Neural progenitor cell (in vitro differentiated cells): Measurements from ENCODE around the gene RFX8.

Source experiments
- EZH2 ChIP-seq: fragments of 200-600 bp; sonication (generic); IDR thresholded peaks from 2 replicates; pipeline ENCODE4 v1.6.1; 2017; ENCODE audit warnings: antibody characterized with exemption, mild to moderate bottlenecking, moderate library complexity
- TF ChIP-seq, protein P1 (sequence below): fragments of 200-600 bp; sonication (generic); IDR thresholded peaks from 2 replicates; pipeline ENCODE4 v1.5.1; 2017; ENCODE audit warnings: antibody characterized with exemption, mild to moderate bottlenecking

DNA sequence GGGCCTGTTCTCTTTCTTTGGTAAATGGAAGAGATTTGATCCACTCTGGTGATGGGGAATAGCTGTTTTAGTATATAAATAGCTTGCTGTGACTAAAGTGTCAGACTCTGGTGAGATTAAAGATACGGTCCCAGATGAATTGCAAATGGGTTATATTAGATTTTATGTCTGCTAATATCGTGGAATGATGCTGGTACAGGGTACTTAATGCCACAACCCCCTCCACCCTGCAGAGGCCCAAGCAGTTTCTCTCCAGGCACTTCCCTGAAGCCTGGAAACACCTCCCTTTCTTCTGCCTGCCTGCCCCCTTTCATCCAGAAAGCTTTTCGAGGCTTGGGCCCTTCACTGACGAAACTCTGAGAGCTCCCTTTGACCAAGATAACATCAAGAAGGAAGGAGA, 21.4 kb upstream of the RFX8 start:
- TF ChIP-seq, protein P1, sequence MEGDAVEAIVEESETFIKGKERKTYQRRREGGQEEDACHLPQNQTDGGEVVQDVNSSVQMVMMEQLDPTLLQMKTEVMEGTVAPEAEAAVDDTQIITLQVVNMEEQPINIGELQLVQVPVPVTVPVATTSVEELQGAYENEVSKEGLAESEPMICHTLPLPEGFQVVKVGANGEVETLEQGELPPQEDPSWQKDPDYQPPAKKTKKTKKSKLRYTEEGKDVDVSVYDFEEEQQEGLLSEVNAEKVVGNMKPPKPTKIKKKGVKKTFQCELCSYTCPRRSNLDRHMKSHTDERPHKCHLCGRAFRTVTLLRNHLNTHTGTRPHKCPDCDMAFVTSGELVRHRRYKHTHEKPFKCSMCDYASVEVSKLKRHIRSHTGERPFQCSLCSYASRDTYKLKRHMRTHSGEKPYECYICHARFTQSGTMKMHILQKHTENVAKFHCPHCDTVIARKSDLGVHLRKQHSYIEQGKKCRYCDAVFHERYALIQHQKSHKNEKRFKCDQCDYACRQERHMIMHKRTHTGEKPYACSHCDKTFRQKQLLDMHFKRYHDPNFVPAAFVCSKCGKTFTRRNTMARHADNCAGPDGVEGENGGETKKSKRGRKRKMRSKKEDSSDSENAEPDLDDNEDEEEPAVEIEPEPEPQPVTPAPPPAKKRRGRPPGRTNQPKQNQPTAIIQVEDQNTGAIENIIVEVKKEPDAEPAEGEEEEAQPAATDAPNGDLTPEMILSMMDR = no peak
- no peak for TF ChIP-seq EZH2
